ENCODE measurements around the gene IRF9. TPM values are rescaled to one million over a fixed set of nuclear protein-coding genes. Genes with fewer than 3 reads are reported as not detected.

The IRF9 gene

DNA sequence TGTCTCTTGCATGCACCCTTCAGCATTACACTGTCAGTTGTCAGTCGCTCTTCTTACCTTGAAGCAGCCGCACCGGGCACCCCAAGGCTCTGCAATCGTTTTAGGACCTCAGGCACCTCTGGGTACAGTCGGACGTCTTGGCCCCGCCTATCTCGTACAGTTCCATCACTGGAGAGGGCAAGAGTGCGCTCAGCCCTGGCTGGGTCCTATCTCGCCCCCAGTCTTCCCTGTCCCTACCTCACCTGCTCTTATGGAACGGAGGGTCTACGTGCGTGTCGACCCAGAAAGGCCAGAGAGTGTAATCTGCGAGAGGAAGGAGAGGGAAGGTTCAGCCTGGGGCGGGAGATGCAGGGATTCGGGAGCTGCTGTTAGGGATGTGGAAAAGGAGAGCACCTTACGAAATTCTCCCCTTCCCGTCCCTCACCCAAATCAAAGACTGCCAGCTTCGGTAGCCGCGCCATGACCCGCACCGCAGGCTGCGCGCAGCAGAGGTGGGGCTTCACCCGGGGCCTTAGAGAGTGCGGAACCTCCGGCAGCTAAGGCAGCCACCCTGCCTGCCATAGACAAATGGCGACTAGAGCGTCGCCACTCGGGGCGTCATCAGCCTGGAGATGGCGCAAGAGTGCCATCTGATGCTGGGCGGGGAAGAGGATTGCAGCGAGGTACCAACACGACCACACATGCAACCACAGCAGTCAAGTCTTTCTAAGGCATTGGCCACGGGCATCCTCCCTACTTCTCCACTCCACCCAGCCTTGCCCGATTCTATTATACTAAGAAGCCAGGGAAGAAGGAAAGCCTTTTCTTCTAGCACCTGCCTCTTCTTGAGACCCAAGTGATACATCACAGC, 54.7 kb downstream of the IRF9 start, which contains the start of gene MDP1:
TSS of gene MDP1 (minus strand) at position 572 of the 850 bp plus-strand sequence. CDS start at position 461, 111 bp downstream.
- H3K27me3 ChIP-seq (ENCODE audit: insufficient read depth, poor library complexity, severe bottlenecking) = no peaks in the 10 kb centered on the region
- peak; percentile 95 for TF ChIP-seq POLR2AphosphoS5 (IDR thresholded peaks at IDR 0.05; ENCODE audit: low read depth)
- TF ChIP-seq, protein P1, sequence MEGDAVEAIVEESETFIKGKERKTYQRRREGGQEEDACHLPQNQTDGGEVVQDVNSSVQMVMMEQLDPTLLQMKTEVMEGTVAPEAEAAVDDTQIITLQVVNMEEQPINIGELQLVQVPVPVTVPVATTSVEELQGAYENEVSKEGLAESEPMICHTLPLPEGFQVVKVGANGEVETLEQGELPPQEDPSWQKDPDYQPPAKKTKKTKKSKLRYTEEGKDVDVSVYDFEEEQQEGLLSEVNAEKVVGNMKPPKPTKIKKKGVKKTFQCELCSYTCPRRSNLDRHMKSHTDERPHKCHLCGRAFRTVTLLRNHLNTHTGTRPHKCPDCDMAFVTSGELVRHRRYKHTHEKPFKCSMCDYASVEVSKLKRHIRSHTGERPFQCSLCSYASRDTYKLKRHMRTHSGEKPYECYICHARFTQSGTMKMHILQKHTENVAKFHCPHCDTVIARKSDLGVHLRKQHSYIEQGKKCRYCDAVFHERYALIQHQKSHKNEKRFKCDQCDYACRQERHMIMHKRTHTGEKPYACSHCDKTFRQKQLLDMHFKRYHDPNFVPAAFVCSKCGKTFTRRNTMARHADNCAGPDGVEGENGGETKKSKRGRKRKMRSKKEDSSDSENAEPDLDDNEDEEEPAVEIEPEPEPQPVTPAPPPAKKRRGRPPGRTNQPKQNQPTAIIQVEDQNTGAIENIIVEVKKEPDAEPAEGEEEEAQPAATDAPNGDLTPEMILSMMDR (IDR thresholded peaks at IDR 0.05; ENCODE audit: insufficient read depth, low read length) = peak; percentile 10
- TF ChIP-seq GABPA (IDR thresholded peaks at IDR 0.05; ENCODE audit: low read depth) = no peak
- TF ChIP-seq SPI1 (IDR thresholded peaks at IDR 0.05; ENCODE audit: borderline replicate concordance, low read depth) = peak; percentile 7; the same call in 1 of the 2 replicates
- peak within 1 kb of the TSS; percentile 72 for H3K27ac ChIP-seq (replicated peaks)
- DNase-seq (ENCODE audit: low read depth in 1 of 2, low spot score in 1 of 2) = peak; percentile 94
- H3K4me3 ChIP-seq (replicated peaks; ENCODE audit: insufficient read depth, low read length) = peak within 1 kb of the TSS; percentile 93

Small RNAs within 50 kb of the gene (microRNA-seq; reads per million reads assigned to microRNA genes)
- gene MIR7703 = not detected

Measured in HL-60 (cell line).